ENCODE data around the gene SLC66A2.
"Not testable (repeated sequence)": the region's sequence is repeated elsewhere in the genome, so short reads cannot be mapped to it uniquely, and the experiment has no call there.

The SLC66A2 gene

DNA sequence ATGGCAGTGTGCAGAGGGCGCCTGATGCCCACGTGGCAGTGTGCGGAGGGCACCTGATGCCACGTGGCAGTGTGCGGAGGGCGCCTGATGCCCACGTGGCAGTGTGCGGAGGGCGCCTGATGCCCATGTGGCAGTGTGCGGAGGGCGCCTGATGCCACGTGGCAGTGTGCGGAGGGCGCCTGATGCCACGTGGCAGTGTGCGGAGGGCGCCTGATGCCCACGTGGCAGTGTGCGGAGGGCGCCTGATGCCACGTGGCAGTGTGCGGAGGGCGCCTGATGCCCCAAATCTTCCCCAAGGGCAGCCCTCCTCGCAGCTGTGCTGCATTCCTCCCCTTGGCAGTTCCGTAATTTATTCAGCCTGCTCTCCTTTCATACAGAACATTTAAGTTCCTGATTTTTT is 73.2 kb downstream of the SLC66A2 start:
- not testable (repeated sequence) for DNase-seq (ENCODE audit: low spot score)

DNA sequence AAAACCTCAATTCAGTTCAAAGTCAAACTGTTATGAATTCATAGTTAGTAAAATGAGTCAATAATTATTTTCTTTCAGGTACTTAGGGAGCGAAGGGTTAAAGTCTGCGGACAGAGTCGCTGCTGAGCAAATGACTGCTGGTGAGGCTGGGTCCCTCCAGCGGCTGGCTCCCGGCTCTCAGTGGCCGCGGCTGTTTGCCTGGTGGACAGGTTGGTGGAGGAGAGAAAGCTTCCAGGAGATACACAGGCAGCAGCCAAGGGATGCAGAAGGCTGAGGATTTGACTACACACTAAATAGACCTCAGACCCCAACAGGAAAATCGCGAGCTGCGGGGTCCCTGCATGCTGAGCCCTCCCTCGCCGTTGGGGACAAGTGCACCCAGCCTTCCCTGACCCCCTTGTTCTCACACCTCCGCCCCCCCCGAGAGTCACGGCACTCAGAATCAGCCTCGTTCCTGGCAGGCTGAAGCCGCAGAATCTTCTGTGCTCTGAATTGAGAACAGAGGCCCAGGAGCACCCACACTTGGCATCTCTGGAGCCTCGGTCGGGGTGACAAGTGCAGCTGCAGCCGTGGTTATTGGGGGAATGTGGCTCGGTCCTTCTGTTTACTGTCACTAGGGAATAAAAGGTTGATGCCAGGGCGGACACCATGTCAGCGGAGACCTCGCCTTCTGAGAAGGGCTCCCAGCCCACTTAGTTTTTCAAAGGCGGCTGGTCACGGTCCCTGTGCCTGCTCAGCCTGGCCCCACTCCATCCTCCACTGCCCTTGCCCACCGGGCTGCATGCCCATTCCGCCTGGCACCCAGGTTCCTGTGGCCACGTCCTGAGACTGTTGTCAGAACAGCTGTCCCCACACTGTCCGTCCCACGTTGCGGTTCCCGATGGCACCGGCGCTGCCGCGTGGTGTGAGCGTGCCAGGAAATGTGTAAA is 74.0 kb downstream of the SLC66A2 start:
- no peak for DNase-seq (ENCODE audit: low spot score)

DNA sequence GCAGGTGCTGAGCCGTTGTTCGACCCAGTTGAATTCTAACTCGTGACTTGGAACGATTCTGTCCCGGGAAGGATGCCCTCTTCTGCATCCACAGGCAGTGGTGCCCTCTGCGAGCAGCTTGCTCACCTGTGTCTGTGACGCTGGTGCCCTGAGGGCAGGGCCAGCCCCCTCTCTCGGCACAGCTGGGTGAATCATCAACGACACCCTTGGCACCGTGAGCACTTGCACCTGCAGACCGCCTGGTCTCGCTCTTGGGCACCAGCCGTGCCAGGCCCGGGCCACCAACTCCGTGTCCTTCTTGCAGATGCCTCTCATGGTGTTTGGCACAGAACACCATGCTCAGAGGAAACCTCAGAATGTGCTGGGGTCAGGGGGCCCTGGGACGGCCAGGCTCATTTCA is 75.0 kb downstream of the SLC66A2 start:
- DNase-seq (ENCODE audit: low spot score), result no peak

DNA sequence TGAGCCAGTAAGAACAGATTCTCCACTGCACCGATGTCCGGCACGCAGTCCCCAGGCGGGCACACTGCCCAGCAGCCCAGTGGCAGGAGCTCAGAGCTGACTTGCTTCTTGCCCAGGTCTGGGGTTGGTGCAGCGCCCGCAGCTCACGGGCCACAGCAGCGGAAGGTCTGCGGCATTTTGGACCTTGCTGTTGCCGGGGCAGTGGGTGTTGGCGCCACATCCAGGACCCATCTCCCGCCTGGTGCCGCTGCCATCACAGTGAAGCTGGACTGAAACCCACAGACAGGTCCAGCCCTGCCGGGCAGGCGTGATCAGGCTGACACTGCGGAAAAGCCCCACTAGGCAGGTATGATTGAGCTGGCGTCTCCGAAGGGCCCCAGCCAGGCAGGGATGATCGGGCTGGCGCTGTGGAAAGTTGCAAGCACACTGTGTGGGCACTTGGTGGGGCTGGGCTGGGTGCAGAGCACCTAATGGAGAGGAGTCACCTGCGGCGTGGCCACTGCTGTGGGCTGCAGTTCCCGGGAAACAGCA is 75.5 kb downstream of the SLC66A2 start:
- no peak for DNase-seq (ENCODE audit: low spot score)

DNA sequence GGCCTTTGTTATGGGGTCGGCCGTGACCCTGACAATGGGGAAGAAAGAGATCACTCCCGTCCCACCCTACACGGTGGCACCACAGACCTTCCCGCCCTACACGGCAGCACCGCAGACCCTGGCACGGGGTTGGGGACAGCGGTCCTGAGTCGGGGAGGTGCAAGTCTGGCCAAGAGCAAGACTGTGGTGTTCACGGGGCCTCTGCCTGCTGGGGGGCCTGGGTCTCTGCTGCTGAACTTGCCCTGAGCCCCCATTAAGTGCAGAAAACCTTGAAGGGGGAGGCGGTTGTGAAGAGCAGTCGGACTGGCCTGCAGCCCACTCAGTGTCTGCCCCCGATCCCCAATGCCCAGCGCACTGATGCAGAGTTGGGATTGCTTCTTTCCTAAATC is 75.9 kb downstream of the SLC66A2 start:
- DNase-seq (ENCODE audit: low spot score), result no peak

DNA sequence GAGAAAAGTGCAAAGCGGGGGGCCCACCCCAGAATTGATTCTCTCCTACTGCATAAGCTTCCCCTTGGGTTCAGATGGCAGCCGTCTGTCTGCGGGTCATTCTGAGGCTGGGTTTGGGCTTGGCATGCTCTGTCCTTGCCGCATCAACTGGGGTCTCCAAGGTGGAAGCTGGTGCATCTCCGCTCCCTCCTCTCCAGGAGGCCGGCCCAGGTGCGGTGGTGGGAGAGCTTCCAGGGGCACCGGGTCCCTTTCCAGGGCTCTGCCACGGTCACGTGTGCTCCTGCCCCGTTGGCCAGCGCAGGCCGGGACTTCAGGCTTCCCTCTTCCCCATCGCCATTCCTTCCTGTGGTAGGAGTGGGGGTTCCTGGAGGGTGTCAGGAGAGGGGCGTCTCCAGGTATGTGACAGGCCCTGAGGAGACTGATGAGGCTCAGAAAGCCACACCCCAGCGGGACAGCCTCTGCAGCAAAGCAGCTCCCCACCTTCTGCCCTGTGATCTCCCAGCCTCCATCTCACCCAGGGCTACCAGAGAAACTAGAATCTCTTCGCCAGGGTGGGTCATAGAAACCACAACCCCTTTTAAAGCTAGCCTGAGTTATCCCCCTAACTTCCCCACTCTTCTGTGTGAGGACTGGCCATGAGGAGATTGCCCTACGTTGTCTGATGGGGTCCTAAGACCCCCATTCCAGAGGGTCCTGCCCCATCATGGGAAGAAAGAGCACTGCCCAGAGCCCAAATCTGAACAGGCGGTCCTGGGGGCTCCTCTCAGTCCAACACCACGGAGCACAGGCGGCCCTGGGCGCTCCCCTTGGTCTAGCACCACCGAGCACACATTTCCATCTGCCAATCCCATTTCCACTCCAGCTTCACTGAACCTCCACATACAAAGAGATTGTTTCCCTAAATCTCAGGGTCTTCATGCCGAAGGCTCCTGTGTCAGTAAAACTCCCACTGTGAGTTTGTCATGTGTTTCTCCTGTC is 76.6 kb downstream of the SLC66A2 start:
- DNase-seq (ENCODE audit: low spot score), result no peak

DNA sequence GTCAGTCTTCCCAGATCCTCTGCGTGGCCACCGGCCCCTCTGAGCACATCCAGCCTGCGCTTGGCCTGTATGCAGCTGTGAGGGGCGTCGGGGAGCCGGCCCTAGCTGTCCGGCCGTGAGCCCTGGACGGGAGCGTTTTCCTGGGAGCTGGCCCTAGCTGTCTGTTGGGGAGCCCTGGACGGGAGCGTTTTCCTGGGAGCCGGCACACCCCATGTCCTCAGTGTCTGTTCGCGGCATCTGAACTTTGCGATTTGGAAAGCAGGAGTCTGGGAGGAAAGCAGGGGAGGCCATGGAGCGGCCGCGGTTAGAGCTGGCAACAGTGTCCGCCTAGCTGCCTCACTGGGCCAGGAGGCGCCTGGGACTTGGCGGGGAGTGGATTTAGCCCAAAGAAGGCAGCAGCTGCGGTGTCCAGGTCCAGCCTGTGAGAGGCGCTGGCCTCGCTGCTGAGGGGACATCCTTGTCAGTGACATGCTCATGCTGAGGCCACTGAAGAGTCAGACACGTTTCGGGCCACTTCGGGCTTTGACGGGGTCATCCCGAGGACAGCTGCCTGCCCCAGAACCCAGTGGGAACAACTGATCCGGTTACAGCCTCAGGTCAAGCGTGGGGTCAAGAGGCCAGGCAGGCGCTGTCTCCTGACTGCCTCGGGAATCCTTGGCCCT is 77.9 kb downstream of the SLC66A2 start:
- DNase-seq (ENCODE audit: low spot score), result no peak

DNA sequence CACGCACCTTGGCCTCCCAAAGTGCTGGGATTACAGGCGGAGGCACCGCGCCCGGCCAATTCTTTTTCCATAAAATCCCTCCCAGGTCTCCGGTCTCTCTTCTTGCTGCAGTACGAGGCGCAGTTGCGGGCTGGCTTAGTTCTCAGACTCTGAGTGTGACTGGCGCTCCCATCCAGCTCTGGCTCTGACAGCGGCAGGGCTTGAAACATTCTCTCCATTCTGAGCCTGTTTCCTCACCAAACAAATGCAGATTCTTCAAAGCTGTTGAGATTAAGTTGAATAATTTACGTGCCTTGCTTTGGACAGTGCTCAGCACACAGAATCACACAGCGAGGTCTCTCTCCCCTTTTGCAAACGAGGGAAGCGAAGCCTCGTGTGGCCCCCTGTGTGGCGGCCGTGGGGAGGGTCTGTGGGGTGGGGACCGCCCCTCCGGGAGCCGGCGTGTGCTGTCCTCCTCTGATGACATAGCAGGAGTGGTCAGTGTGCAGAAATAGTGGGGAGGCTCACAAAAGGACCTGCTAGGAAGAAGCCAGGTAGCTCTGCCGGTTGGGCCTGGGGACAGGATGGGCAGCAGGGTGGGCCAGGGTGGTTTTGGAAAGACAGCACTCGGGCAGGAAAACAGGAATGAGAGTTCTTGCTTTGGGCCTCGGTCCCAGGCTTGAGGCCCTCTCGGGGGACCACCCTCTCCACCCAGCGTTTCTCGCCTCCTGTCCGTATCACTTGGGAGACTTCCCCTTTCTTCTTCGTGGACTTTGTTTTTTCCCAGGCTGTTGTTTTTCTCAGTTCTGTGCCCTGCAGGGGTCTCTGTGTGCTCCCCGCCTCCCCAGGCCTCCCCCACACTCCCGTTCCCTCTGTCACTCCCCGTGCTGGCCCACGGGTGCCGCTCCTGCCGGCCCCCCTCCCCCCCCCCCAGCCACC is 78.7 kb downstream of the SLC66A2 start:
- DNase-seq (ENCODE audit: low spot score), result no peak

DNA sequence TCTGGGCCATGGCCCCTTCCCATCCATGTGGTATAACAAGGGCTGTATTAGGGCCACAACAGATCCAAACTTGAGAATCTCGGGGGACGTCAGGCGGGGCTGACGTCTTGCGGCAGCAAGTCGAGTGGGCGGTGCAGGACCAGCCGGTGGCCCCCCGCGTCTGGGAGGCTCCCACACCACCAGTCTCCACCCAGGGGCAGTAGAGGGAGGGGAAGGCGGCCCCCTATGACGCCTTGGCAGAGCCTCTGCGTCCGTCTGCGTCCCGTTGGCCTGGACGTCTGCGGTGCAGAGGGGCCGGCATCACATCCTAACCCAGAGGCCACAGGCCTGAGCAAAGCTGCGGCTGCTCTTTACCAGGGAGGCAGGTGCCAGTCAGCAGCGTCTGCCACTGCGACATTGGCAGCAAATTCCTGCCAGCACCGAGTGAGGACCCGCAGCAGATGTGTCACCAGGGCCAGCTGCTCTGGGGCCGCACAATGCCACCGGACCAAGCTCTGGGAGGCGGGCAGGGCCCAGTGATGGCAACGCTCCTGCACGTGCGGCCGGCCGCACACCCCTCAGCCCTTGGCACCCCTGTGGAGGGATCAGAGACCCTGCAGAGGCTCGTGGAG is 79.9 kb downstream of the SLC66A2 start:
- no peak for DNase-seq (ENCODE audit: low spot score)

DNA sequence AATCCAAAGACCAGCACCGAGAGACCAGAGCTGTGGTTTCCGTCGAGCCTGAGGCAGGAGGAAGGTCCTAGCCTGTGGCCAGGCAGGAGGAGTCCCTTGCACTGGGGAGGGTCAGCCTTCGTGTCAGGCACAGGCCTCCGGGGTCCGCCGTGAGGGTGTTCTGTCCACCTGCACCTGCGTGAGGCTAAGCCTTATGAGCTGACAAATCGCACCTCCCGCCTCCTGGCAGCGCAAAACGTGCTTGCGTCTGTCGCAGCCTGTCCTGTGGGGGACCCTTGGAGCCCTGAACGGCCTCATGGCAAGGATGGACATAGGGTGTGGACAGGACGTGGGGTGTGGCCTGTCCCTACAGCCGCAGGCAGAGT is 80.4 kb downstream of the SLC66A2 start:
- no peak for DNase-seq (ENCODE audit: low spot score)

DNA sequence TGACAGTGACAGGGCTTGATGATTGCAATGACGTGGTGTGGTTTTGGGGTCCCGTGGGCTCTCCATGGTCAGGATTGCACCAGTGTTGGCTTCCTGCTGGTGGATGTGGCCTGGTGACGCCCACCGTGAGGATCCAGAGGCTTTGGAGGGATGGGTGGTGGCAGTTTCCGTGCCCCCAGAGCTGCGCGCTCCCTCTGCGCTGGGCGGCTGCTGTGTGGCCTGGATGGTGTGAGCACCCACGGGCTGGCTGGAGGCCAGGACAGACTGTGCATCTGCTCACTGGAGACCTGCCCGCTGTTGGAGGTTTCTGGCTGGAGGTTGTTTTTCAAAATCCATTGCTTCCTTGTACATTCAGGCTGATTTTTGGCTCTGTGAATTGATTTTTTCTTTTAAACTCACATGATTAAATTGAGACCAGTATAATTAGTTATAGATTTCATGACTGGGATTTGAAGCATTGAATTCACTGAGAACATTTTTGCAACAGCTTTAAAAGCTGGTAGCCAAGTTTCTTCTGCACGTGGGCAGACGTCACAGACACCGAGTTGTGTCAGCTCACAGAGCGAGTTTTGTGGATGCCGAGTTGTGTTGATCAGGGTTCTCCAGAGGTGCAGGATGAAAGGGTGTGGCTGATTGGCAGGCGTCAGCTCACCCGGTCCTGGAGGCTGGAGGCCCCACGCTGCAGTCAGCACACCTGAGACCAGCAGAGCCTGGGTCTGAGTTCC is 81.0 kb downstream of the SLC66A2 start:
- DNase-seq (ENCODE audit: low spot score), result no peak

DNA sequence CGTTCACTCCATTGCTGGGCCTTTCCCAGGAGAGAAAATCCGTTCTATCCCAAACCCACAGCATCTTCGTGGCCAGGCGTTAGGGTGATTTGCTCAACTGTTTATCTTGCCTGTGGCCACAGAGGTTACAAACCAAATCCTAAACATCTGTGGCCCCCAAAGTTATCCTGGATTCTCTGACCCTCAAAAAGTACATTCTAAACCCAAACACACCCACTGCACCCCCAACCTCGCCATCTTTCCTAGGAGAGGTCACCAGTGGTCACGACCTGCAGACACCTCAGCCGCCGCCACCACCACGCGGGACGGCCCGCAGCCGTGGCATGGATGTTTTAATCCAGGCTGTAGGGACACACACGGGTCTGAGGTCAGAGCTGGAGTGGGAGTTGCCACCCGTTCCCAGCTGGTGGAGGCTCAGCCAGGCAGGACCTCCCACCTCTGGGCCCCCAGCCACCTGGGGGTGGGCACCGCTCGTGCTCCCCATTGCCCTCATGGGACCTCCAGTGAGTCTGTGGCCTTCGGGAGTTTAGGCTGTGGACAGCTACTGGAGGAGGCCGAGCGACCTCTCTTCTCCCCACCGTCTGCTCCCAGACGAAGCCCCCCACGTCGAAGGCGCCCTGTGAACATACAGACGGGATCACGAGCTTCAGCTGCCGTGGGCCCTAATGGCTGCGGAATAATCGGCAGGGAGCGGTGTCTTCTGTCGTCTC is 81.7 kb downstream of the SLC66A2 start:
- no peak for DNase-seq (ENCODE audit: low spot score)

DNA sequence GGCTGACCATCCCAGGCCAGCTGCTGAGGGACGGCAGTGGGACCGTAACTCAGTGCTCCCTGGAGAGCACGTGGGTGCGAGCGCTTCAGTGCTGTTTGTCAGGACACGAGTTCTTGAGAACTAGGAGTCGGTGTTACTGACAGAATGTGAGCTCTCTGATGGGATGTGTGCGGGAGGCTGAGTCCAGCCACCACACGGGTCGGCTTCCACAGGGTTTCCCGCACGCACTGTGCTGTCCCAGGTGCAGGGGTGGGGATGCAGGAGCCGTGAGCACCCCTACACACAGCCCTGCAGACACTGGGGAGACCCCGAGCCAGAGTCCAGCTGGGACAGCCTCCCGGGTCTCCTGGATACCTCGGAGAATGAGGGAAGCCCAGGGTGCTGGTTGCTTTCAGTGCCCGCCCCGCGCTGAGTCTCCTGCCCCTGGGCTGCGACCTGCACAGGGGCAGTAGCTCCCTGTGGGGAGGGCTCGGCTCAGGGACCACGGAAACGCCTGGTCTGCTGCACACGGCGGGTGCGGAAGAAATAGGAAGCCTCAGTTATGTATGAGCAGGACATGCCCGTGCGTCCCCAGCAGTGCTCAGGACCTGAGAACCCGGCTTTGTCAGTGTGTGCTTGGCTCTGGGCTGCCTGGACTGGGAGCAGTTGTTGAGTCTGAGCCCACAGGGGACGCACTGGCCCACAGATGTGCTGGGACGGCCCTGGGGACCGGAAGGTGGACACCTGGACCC is 82.5 kb downstream of the SLC66A2 start:
- DNase-seq (ENCODE audit: low spot score), result no peak

DNA sequence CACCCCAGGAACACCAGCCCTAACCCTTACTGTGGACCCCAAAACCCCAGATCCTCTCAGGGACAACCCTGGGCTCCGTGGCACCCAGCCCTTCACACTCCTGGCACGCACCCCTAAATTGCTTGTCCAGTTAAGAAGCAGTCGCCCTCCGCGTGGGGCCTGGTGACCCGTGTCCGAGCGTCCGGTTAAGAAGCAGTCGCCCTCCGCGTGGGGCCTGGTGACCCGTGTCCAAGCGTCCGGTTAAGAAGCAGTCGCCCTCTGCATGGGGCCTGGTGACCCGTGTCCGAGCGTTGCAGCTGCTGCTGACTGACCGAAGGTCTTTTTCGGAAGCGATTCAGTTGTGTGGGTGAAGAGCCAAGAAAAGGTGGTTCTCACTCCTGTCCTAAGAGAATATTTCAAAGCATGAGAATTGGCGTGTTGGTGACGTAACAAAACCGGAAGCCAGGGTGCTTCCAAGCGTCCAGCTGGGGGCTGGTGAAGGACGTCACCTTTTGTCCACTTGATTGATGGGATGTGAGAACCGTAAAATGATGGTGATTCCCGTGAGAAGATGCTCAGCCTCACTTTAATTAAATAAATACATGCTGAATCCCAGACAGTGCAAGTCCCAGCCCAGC is 83.2 kb downstream of the SLC66A2 start:
- no peak for DNase-seq (ENCODE audit: low spot score)

DNA sequence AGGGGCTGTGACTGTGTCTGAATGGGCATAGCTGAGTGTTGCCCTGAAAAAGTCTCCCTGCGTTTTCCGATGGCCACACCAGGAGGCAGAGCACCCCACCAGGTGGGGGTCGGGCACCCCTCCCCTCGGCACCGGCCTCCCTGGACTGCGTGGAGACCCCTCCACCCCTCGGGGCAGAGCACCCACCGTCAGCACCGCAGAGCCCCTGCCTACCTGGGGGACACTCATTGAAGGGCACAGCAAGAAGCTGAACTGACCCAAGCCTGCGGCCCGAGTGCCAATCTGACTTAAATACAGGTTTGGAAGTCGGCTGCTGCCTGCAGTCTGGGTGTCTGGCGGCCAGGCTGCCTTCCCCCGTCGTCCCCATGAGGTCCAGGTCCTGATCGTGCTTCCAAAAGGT is 83.8 kb downstream of the SLC66A2 start:
- no peak for DNase-seq (ENCODE audit: low spot score)

DNA sequence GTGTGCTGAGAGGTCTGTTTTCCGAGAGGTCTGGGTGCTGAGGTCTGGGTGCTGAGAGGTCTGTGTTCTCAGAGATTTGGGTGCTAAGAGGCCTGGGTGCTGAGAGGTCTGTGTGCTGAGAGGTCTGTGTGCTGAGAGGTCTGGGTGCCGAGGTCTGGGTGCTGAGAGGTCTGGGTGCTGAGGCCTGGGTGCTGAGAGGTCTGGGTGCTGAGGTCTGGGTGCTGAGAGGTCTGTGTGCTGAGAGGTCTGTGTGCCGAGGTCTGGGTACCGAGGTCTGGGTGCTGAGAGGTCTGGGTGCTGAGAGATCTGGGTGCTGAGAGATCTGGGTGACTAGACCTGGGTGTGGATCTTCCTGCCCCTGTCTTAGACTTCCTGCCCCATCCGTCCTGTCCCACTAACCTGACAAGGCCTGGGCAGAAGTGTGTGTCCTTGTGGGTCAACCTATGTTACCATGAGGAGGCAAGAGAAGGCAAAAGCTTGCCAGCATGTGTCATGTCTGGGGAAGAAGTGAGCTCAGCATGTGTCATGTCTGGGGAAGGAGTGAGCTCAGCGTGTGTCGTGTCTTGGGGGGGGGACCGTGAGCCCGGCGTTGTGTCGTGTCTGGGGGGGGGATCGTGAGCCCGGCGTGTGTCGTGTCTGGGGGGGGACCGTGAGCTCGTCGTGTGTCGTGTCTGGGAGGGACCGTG is 84.4 kb downstream of the SLC66A2 start:
- no peak for DNase-seq (ENCODE audit: low spot score)

DNA sequence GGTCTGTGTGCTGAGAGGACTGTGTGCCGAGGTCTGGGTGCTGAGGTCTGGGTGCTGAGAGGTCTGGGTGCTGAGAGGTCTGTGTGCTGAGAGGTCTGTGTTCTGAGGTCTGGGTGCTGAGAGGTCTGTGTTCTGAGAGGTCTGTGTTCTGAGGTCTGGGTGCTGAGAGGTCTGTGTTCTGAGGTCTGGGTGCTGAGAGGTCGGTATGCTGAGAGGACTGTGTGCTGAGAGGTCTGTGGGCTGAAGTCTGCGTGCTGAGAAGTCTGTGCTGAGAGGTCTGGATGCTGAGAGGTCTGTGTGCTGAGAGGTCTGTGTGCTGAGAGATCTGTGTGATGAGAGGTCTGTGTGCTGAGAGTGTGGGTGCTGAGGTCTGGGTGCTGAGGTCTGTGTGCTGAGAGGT is 85.5 kb downstream of the SLC66A2 start:
- not testable (repeated sequence) for DNase-seq (ENCODE audit: low spot score)

Measured in CD4-positive, alpha-beta T cell treated with Interleukin-2 at 100 ng/mL for 4 hours (primary cell).